ENCODE results near the gene ICA1.

DNA sequence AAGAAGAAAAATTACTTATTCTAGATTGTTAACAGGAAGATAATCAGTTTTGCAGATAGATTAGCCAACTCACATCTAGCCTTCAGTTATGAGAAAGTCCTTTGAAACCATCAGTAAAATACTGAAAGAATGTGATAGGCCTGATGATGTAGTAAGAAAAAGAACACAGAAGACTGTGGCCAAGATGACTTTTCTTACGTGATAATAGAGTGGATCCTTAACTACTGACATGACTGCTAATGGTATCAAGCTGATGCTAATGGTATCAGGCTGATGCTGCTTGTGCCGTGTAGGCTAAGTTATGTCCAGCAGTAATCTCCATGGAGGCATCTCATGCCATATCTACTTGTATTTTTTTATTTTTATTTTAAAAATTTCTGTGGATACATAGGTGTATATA lies 179.2 kb downstream of the ICA1 start:
- TF ChIP-seq, protein P1, sequence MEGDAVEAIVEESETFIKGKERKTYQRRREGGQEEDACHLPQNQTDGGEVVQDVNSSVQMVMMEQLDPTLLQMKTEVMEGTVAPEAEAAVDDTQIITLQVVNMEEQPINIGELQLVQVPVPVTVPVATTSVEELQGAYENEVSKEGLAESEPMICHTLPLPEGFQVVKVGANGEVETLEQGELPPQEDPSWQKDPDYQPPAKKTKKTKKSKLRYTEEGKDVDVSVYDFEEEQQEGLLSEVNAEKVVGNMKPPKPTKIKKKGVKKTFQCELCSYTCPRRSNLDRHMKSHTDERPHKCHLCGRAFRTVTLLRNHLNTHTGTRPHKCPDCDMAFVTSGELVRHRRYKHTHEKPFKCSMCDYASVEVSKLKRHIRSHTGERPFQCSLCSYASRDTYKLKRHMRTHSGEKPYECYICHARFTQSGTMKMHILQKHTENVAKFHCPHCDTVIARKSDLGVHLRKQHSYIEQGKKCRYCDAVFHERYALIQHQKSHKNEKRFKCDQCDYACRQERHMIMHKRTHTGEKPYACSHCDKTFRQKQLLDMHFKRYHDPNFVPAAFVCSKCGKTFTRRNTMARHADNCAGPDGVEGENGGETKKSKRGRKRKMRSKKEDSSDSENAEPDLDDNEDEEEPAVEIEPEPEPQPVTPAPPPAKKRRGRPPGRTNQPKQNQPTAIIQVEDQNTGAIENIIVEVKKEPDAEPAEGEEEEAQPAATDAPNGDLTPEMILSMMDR (IDR thresholded peaks at IDR 0.05): no peak
- TF ChIP-seq POLR2AphosphoS5 (IDR thresholded peaks at IDR 0.05) (no peak), POLR2A (IDR thresholded peaks at IDR 0.05) (no peak)

Measured in sigmoid colon (tissue), 4 donors.